ENCODE results near the gene DOC2A. TPM values are rescaled to one million over a fixed set of nuclear protein-coding genes. Genes with fewer than 3 reads are reported as not detected.
"Not testable (repeated sequence)": the region's sequence is repeated elsewhere in the genome, so short reads cannot be mapped to it uniquely, and the experiment has no call there.

Gene DOC2A
- total and polyA plus RNA-seq, 4 donors: 7.6 to 61.6 (median 37.6) TPM

GRCh38 chr16:30017937-30018336 is 7.1 kb upstream of the DOC2A start:
- not testable (repeated sequence) for H3K36me3 ChIP-seq (ENCODE audit: control insufficient read depth, insufficient read depth, low read length); H3K9me3 ChIP-seq (ENCODE audit: control insufficient read depth, insufficient read depth, low read length); DNase-seq (ENCODE audit: low read depth in 4 of 6, low spot score in 6 of 6); H3K27ac ChIP-seq (ENCODE audit: low read depth, low read length); H3K4me3 ChIP-seq (ENCODE audit: low read depth, low read length); H3K27me3 ChIP-seq (ENCODE audit: control insufficient read depth, insufficient read depth, low read length)
- peaks cover 15% of the 10 kb centered on the region for H3K4me1 ChIP-seq (ENCODE audit: control insufficient read depth, insufficient read depth, low read length)
- no CpG with 5 or more reads among the region's 4 CpGs for WGBS (ENCODE audit: insufficient coverage)

- Histone ChIP-seq H3K27me3 (ENCODE audit: control insufficient read depth, insufficient read depth, low read length) (no peaks in the 10 kb centered on the region), H3K27ac (ENCODE audit: low read depth, low read length) (no peak overlapping the region), H3K4me1 (ENCODE audit: control insufficient read depth, insufficient read depth, low read length) (peaks cover 16% of the 10 kb centered on the region), H3K4me3 (ENCODE audit: low read depth, low read length) (no peak overlapping the region), H3K36me3 (ENCODE audit: control insufficient read depth, insufficient read depth, low read length) (no peaks in the 10 kb centered on the region), H3K9me3 (ENCODE audit: control insufficient read depth, insufficient read depth, low read length) (no peaks in the 10 kb centered on the region)
- WGBS (ENCODE audit: insufficient coverage): 100% methylated on average over 1 of the region's 2 CpGs
- no peak for DNase-seq (ENCODE audit: low read depth in 4 of 6, low spot score in 6 of 6)
These were observed 6.4 kb upstream of the DOC2A start for GRCh38 chr16:30017277-30017656.

- Histone ChIP-seq H3K27ac (ENCODE audit: low read depth, low read length) (no peak overlapping the region), H3K36me3 (ENCODE audit: control insufficient read depth, insufficient read depth, low read length) (no peaks in the 10 kb centered on the region), H3K9me3 (ENCODE audit: control insufficient read depth, insufficient read depth, low read length) (no peaks in the 10 kb centered on the region), H3K4me3 (ENCODE audit: low read depth, low read length) (no peak overlapping the region), H3K4me1 (ENCODE audit: control insufficient read depth, insufficient read depth, low read length) (peaks cover 18% of the 10 kb centered on the region), H3K27me3 (ENCODE audit: control insufficient read depth, insufficient read depth, low read length) (peaks cover 4% of the 10 kb centered on the region)
- DNase-seq (ENCODE audit: low read depth in 4 of 6, low spot score in 6 of 6): no peak
- WGBS (ENCODE audit: insufficient coverage): 100% methylated on average over 3 of the region's 8 CpGs
These were observed 5.9 kb upstream of the DOC2A start for GRCh38 chr16:30016555-30017276.

GRCh38 chr16:30015450-30015849 is 4.6 kb upstream of the DOC2A start:
- 86% methylated on average over 7 of the region's 7 CpGs for WGBS (ENCODE audit: insufficient coverage)

GRCh38 chr16:30012598-30012997 is 1.8 kb upstream of the DOC2A start:
- 81% methylated on average over 5 of the region's 14 CpGs for WGBS (ENCODE audit: insufficient coverage)
- Histone ChIP-seq H3K4me1 (ENCODE audit: control insufficient read depth, insufficient read depth, low read length) (peaks cover 26% of the 10 kb centered on the region), H3K36me3 (ENCODE audit: control insufficient read depth, insufficient read depth, low read length) (peaks cover 14% of the 10 kb centered on the region), H3K27me3 (ENCODE audit: control insufficient read depth, insufficient read depth, low read length) (peaks cover 15% of the 10 kb centered on the region)
- not testable (repeated sequence) for DNase-seq (ENCODE audit: low read depth in 4 of 6, low spot score in 6 of 6); H3K4me3 ChIP-seq (ENCODE audit: low read depth, low read length); H3K9me3 ChIP-seq (ENCODE audit: control insufficient read depth, insufficient read depth, low read length); H3K27ac ChIP-seq (ENCODE audit: low read depth, low read length)

More at GRCh38 chr16:30015450-30015849, 4.6 kb upstream of the DOC2A start:
- H3K4me1 ChIP-seq (ENCODE audit: control insufficient read depth, insufficient read depth, low read length): peaks cover 12% of the 10 kb centered on the region
- not testable (repeated sequence) for DNase-seq (ENCODE audit: low read depth in 4 of 6, low spot score in 6 of 6); H3K9me3 ChIP-seq (ENCODE audit: control insufficient read depth, insufficient read depth, low read length); H3K27me3 ChIP-seq (ENCODE audit: control insufficient read depth, insufficient read depth, low read length); H3K27ac ChIP-seq (ENCODE audit: low read depth, low read length); H3K36me3 ChIP-seq (ENCODE audit: control insufficient read depth, insufficient read depth, low read length); H3K4me3 ChIP-seq (ENCODE audit: low read depth, low read length)

- Histone ChIP-seq H3K36me3 (ENCODE audit: control insufficient read depth, insufficient read depth, low read length) (peaks cover 21% of the 10 kb centered on the region), H3K27ac (ENCODE audit: low read depth, low read length) (no peak overlapping the region), H3K27me3 (ENCODE audit: control insufficient read depth, insufficient read depth, low read length) (peaks cover 15% of the 10 kb centered on the region), H3K9me3 (ENCODE audit: control insufficient read depth, insufficient read depth, low read length) (no peaks in the 10 kb centered on the region), H3K4me1 (ENCODE audit: control insufficient read depth, insufficient read depth, low read length) (peaks cover 26% of the 10 kb centered on the region), H3K4me3 (ENCODE audit: low read depth, low read length) (no peak overlapping the region)
- 17% methylated on average over 28 of the region's 31 CpGs for WGBS (ENCODE audit: insufficient coverage)
- DNase-seq (ENCODE audit: low read depth in 4 of 6, low spot score in 6 of 6): no peak
These were observed 1.1 kb upstream of the DOC2A start for GRCh38 chr16:30011714-30012504.

GRCh38 chr16:30009990-30010843 is 610 bp downstream of the DOC2A start:
- peak in 1 of 6 donors; percentile 17 for DNase-seq (ENCODE audit: low read depth in 4 of 6, low spot score in 6 of 6)
- WGBS (ENCODE audit: insufficient coverage): 24% methylated on average over 27 of the region's 34 CpGs
- peak overlapping the region; percentile 38 for H3K4me3 ChIP-seq (ENCODE audit: low read depth, low read length)
- H3K27me3 ChIP-seq (ENCODE audit: control insufficient read depth, insufficient read depth, low read length): peaks cover 15% of the 10 kb centered on the region
- H3K27ac ChIP-seq (ENCODE audit: low read depth, low read length): no peak overlapping the region
- H3K9me3 ChIP-seq (ENCODE audit: control insufficient read depth, insufficient read depth, low read length): no peaks in the 10 kb centered on the region
- H3K36me3 ChIP-seq (ENCODE audit: control insufficient read depth, insufficient read depth, low read length): peaks cover 38% of the 10 kb centered on the region
- H3K4me1 ChIP-seq (ENCODE audit: control insufficient read depth, insufficient read depth, low read length): peaks cover 29% of the 10 kb centered on the region

GRCh38 chr16:30009085-30009862 is 1.6 kb downstream of the DOC2A start:
- peaks cover 15% of the 10 kb centered on the region for H3K27me3 ChIP-seq (ENCODE audit: control insufficient read depth, insufficient read depth, low read length)
- WGBS (ENCODE audit: insufficient coverage): 42% methylated on average over 12 of the region's 26 CpGs
- H3K36me3 ChIP-seq (ENCODE audit: control insufficient read depth, insufficient read depth, low read length): peaks cover 47% of the 10 kb centered on the region
- H3K9me3 ChIP-seq (ENCODE audit: control insufficient read depth, insufficient read depth, low read length): no peaks in the 10 kb centered on the region
- H3K27ac ChIP-seq (ENCODE audit: low read depth, low read length): no peak overlapping the region
- peaks cover 35% of the 10 kb centered on the region for H3K4me1 ChIP-seq (ENCODE audit: control insufficient read depth, insufficient read depth, low read length)
- H3K4me3 ChIP-seq (ENCODE audit: low read depth, low read length): no peak overlapping the region
- no peak for DNase-seq (ENCODE audit: low read depth in 4 of 6, low spot score in 6 of 6)

- Histone ChIP-seq H3K4me3 (ENCODE audit: low read depth, low read length) (no peak overlapping the region), H3K27ac (ENCODE audit: low read depth, low read length) (no peak overlapping the region), H3K4me1 (ENCODE audit: control insufficient read depth, insufficient read depth, low read length) (peaks cover 35% of the 10 kb centered on the region), H3K36me3 (ENCODE audit: control insufficient read depth, insufficient read depth, low read length) (peaks cover 65% of the 10 kb centered on the region), H3K27me3 (ENCODE audit: control insufficient read depth, insufficient read depth, low read length) (peaks cover 15% of the 10 kb centered on the region), H3K9me3 (ENCODE audit: control insufficient read depth, insufficient read depth, low read length) (no peaks in the 10 kb centered on the region)
- no peak for DNase-seq (ENCODE audit: low read depth in 4 of 6, low spot score in 6 of 6)
- 81% methylated on average over 8 of the region's 11 CpGs for WGBS (ENCODE audit: insufficient coverage)
These were observed 3.4 kb downstream of the DOC2A start for GRCh38 chr16:30007378-30007895.

Measured in spinal cord (tissue), 10 donors.